HEK293 (cell line): ENCODE results near the gene ALDH3A1.
A peak's percentile ranks its signal among the peaks of the same experiment; 100 is the strongest.

Source experiments
- CTCF ChIA-PET: fragments of 350-600 bp; formaldehyde crosslinking; extraction: SDS; loops from one replicate; lab custom pipeline; 2021; ENCODE audit warnings: antibody characterized with exemption; lab: Yijun Ruan, JAX
- POLR2A ChIA-PET: fragments of 300-600 bp; formaldehyde crosslinking; extraction: SDS; loops from one replicate; lab custom pipeline; 2020; ENCODE audit warnings: antibody characterized with exemption, inconsistent platforms; lab: Yijun Ruan, JAX
- H3K27ac ChIP-seq: fragments of 200-500 bp; sonication (Bioruptor generic); 2 replicates; pipeline ENCODE4 v1.5.1; 2014; ENCODE audit warnings: low read depth, low read length, control low read depth, inconsistent platforms; ENCODE audit errors: extremely low read depth
- H3K36me3 ChIP-seq, 2 experiments: fragments of 200-500 bp in 1 of 2; sonication (Bioruptor generic) in 1 of 2; 1 replicate in 1 of 2; 2 replicates in 1 of 2; pipeline ENCODE4 v1.5.1; 2014 to 2017; ENCODE audit warnings: inconsistent platforms in 2 of 2, low read length in 2 of 2; ENCODE audit not compliant: control insufficient read depth in 2 of 2, insufficient read depth in 1 of 2
- H3K4me1 ChIP-seq: fragments of 200-500 bp; sonication (Bioruptor generic); 2 replicates; pipeline ENCODE4 v1.5.1; 2014; ENCODE audit warnings: mild to moderate bottlenecking, low read length, inconsistent platforms; ENCODE audit not compliant: control insufficient read depth, insufficient read depth
- H3K4me3 ChIP-seq: 2 replicates; pipeline ENCODE4 v1.5.1; 2011; ENCODE audit warnings: low read depth, mild to moderate bottlenecking, control low read depth, low read length, moderate library complexity
- H3K9me3 ChIP-seq: fragments of 200-500 bp; sonication (Bioruptor generic); 2 replicates; pipeline ENCODE4 v1.5.1; 2014; ENCODE audit warnings: low read depth, low read length, inconsistent platforms; ENCODE audit not compliant: control insufficient read depth, insufficient read depth
- CTCF ChIP-seq: fragments of 450-650 bp; formaldehyde crosslinking; IDR thresholded peaks from 2 replicates; pipeline ENCODE4 v1.5.1; 2016; ENCODE audit warnings: missing biosample characterization, missing genetic modification characterization
- GLIS2 ChIP-seq: fragments of 450-650 bp; formaldehyde crosslinking; IDR thresholded peaks from 2 replicates; pipeline ENCODE4 v1.5.1; 2016; ENCODE audit warnings: missing biosample characterization, missing genetic modification characterization
- RBAK ChIP-seq: fragments of 450-650 bp; formaldehyde crosslinking; IDR thresholded peaks from 2 replicates; pipeline ENCODE4 v1.5.1; 2016; ENCODE audit warnings: missing biosample characterization, missing genetic modification characterization
- ZIC2 ChIP-seq: fragments of 450-650 bp; formaldehyde crosslinking; IDR thresholded peaks from 2 replicates; pipeline ENCODE4 v1.5.1; 2016; ENCODE audit warnings: missing biosample characterization, missing genetic modification characterization
- ZNF223 ChIP-seq: fragments of 450-650 bp; formaldehyde crosslinking; IDR thresholded peaks from 2 replicates; pipeline ENCODE4 v1.5.1; 2016; ENCODE audit warnings: missing biosample characterization, missing genetic modification characterization
- ZNF433 ChIP-seq: fragments of 450-650 bp; formaldehyde crosslinking; IDR thresholded peaks from 2 replicates; pipeline ENCODE4 v1.5.1; 2016; ENCODE audit warnings: missing biosample characterization, missing genetic modification characterization, low read depth
- ZNF521 ChIP-seq: fragments of 450-650 bp; formaldehyde crosslinking; IDR thresholded peaks from 2 replicates; pipeline ENCODE4 v1.5.1; 2017; ENCODE audit warnings: missing biosample characterization, mild to moderate bottlenecking, missing genetic modification characterization
- ZNF544 ChIP-seq: fragments of 450-650 bp; formaldehyde crosslinking; IDR thresholded peaks from 2 replicates; pipeline ENCODE4 v1.5.0; 2017; ENCODE audit warnings: missing biosample characterization, missing genetic modification characterization
- ZNF549 ChIP-seq: fragments of 450-650 bp; IDR thresholded peaks from 2 replicates; pipeline ENCODE4 v1.5.1; 2018; ENCODE audit warnings: missing biosample characterization, missing genetic modification characterization, mild to moderate bottlenecking, inconsistent platforms, moderate library complexity
- ZNF555 ChIP-seq: fragments of 450-650 bp; formaldehyde crosslinking; conservative IDR thresholded peaks from 2 replicates; pipeline ENCODE4 v1.5.1; 2017; ENCODE audit warnings: missing biosample characterization, mild to moderate bottlenecking, missing genetic modification characterization, inconsistent platforms
- ZNF596 ChIP-seq: fragments of 450-650 bp; IDR thresholded peaks from 2 replicates; pipeline ENCODE4 v1.5.0; 2018; ENCODE audit warnings: missing biosample characterization, mild to moderate bottlenecking, missing genetic modification characterization, moderate library complexity
- ZNF621 ChIP-seq: fragments of 450-650 bp; formaldehyde crosslinking; IDR thresholded peaks from 2 replicates; pipeline ENCODE4 v1.5.1; 2017; ENCODE audit warnings: missing biosample characterization, missing genetic modification characterization
- ZNF654 ChIP-seq: fragments of 450-650 bp; formaldehyde crosslinking; IDR thresholded peaks from 2 replicates; pipeline ENCODE4 v1.5.1; 2016; ENCODE audit warnings: low read depth, missing biosample characterization, missing genetic modification characterization
- ZNF692 ChIP-seq: fragments of 450-650 bp; formaldehyde crosslinking; IDR thresholded peaks from 2 replicates; pipeline ENCODE4 v1.5.1; 2016; ENCODE audit warnings: missing biosample characterization, missing genetic modification characterization
- ZNF704 ChIP-seq: fragments of 450-650 bp; formaldehyde crosslinking; IDR thresholded peaks from 2 replicates; pipeline ENCODE4 v1.5.1; 2016; ENCODE audit warnings: missing biosample characterization, missing genetic modification characterization
- ZSCAN4 ChIP-seq: fragments of 450-650 bp; formaldehyde crosslinking; IDR thresholded peaks from 2 replicates; pipeline ENCODE4 v1.5.1; 2017; ENCODE audit warnings: missing biosample characterization, missing genetic modification characterization
- ZSCAN5A ChIP-seq: fragments of 450-650 bp; formaldehyde crosslinking; IDR thresholded peaks from 2 replicates; pipeline ENCODE4 v1.5.1; 2016; ENCODE audit warnings: missing biosample characterization, missing genetic modification characterization

ALDH3A1 gene

GRCh38 chr17:19720210-19720475 lies 28.0 kb downstream of the ALDH3A1 start (continued):
- TF ChIP-seq ZNF521 (tag by site-specific recombination) = no peak
- TF ChIP-seq ZNF654 (tag by site-specific recombination) = no peak
- TF ChIP-seq ZNF621 = no peak
- TF ChIP-seq RBAK (tag by site-specific recombination) = no peak
- no peak for TF ChIP-seq ZNF544
- TF ChIP-seq ZNF692 (tag by site-specific recombination) = no peak
- no peak for TF ChIP-seq ZNF704
- no peak for TF ChIP-seq ZNF596
- TF ChIP-seq ZNF555 (tag by site-specific recombination) = no peak

- POLR2A ChIA-PET = no interaction called here
These were observed 28.5 kb downstream of the ALDH3A1 start for GRCh38 chr17:19719355-19720209.

GRCh38 chr17:19718613-19719354 lies 29.3 kb downstream of the ALDH3A1 start:
- H3K4me3 ChIP-seq = no peak overlapping the region
- CTCF ChIA-PET = interaction anchor here (0.6 to 1.6 kb wide), 11 partner anchors 9 to 396 kb away, joined by 3 to 6 read pairs (median 4); partner anchors contain the start of gene B9D1
- H3K27ac ChIP-seq = no peak overlapping the region
- H3K4me1 ChIP-seq = no peaks in the 10 kb centered on the region
- POLR2A ChIA-PET = interaction anchor here (0.6 to 1.1 kb wide), 4 partner anchors 9 to 426 kb away, joined by 3 to 4 read pairs (median 3); partner anchors contain the start of gene ALDH3A2
- H3K36me3 ChIP-seq = no peaks in the 10 kb centered on the region
- no peaks in the 10 kb centered on the region for H3K9me3 ChIP-seq
- TF ChIP-seq ZSCAN5A (tag by site-specific recombination) (no peak), ZNF654 (tag by site-specific recombination) (peak; percentile 59), CTCF (0 out of 2 replicates have a peak, but pooled peaks have one; percentile 18), ZNF621 (no peak), ZSCAN4 (tag by site-specific recombination) (no peak), ZNF223 (tag by site-specific recombination) (peak; percentile 84)

More at GRCh38 chr17:19719355-19720209, 28.5 kb downstream of the ALDH3A1 start:
- Histone ChIP-seq H3K9me3 (no peaks in the 10 kb centered on the region), H3K27ac (no peak overlapping the region), H3K4me1 (no peaks in the 10 kb centered on the region)
- TF ChIP-seq ZNF549 (tag by site-specific recombination) (no peak), ZNF433 (tag by site-specific recombination) (no peak), GLIS2 (tag by site-specific recombination) (0 out of 2 replicates have a peak, but pooled peaks have one; percentile 25), ZIC2 (tag by site-specific recombination) (peak; percentile 14; the same call in 1 of the 2 replicates)
- TF ChIP-seq, all 188 proteins: peak for 2
- no peaks in the 10 kb centered on the region for H3K36me3 ChIP-seq
- H3K4me3 ChIP-seq = no peak overlapping the region
- CTCF ChIA-PET = interaction anchor here (0.6 to 2.0 kb wide), 11 partner anchors 8 to 357 kb away, joined by 3 to 9 read pairs (median 3); partner anchors contain the start of gene B9D1
